Measurements from ENCODE around the gene ADAMTSL2.

Gene ADAMTSL2

GRCh38 chr9:133502112-133502511 lies 32.4 kb upstream of the ADAMTSL2 start:
- FAIRE-seq, result no peak

- FAIRE-seq, result no peak
These were observed 29.2 kb upstream of the ADAMTSL2 start for GRCh38 chr9:133505186-133505830.

GRCh38 chr9:133505901-133506652 lies 28.4 kb upstream of the ADAMTSL2 start:
- no peak for FAIRE-seq

GRCh38 chr9:133506653-133507038 lies 27.9 kb upstream of the ADAMTSL2 start:
- no peak for FAIRE-seq

GRCh38 chr9:133507246-133507965 lies 27.1 kb upstream of the ADAMTSL2 start:
- FAIRE-seq, result no peak

- FAIRE-seq, result no peak
These were observed 26.5 kb upstream of the ADAMTSL2 start for GRCh38 chr9:133508046-133508445.

DNA sequence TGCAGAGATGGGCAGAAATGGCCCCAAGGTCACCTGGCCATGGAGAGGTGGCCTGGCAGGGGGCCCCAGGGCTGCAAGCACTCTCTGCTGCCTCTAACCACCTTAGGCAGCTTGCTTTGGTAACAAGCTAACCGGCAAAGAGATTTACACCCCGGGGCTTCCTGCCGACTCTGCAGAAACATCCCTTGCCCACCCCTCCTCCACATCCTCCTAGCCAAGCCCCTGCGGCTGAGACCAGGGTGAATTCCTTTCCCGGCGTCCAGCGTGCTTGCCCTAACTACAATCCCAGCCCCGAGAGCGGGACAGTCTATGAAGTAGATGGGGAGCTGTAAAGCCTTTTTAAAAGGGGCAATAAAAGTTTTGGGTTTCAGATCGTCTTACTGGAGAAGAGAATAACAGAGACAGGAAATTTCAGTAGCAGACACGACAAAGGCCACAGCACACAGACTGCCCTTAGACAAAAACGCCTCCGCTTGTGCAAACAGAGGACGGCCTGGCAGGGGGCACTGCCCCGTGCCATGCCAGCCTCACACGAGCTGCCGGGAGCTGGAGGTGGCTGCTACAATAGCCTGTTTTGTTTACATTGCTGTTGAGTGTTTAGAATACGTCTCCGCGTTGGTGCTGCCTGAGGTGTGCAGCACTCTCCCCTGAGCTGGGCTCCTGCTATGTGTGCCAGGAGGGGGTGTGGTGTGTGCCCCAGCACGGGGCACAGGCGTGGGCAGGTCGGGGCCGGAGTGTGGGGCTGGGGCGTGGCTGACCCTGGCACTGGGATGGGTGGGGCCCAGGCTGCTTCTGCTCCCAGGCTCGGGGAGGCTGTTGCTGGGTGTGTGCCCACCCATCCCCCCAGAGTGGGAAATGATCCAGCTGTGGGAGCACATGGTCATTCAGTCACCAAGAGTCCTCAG lies 25.1 kb upstream of the ADAMTSL2 start:
- no peak for FAIRE-seq

DNA sequence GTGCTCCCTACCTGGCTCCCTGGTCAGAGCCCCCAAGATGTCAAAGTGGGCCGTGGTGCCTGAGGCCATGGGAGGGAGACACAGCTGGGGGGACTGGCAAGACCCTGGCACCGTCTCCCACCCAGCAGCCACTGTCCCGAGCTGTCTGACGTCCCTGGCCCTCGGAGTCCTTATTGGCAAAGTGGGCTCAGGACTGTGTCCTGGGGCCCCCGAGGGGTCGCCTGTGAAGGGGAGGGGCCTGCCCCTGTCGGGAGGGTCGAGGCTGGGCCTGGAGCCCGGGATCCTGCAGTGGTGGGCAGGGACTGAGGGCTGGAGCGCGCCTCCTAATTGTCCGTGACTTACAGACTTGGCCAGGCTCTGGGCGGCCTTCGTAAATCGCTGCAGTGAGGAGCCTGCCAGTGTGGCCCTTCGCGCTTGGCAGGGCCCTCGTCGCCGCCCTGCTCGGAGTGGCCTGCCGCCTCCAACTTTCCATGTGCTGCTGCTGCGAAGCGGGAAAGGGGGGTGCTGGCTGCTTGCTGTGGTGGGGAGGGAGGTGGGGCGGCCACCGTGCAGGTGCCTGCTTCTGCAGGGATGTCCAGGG lies 23.5 kb upstream of the ADAMTSL2 start:
- no peak for FAIRE-seq

DNA sequence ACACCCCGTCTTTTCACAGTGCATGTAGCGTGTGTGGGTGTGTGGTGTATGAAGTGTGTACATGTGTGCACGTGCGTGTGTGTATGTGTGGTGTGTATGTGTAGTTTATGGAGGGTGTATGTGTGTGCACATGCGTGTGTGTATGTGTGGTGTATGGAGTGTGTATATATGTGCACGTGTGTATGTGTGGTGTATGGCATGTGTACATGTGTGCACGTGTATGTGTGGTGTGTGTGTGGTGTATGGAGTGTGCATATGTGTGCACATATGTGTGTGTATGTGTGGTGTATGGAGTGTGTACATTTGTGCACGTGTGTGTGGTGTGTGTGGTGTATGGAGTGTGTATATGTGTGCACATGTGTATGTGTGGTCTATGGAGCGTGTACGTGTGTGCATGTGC lies 22.9 kb upstream of the ADAMTSL2 start:
- FAIRE-seq, result no peak

- FAIRE-seq, result no peak
These were observed 22.0 kb upstream of the ADAMTSL2 start for GRCh38 chr9:133512253-133513213.

DNA sequence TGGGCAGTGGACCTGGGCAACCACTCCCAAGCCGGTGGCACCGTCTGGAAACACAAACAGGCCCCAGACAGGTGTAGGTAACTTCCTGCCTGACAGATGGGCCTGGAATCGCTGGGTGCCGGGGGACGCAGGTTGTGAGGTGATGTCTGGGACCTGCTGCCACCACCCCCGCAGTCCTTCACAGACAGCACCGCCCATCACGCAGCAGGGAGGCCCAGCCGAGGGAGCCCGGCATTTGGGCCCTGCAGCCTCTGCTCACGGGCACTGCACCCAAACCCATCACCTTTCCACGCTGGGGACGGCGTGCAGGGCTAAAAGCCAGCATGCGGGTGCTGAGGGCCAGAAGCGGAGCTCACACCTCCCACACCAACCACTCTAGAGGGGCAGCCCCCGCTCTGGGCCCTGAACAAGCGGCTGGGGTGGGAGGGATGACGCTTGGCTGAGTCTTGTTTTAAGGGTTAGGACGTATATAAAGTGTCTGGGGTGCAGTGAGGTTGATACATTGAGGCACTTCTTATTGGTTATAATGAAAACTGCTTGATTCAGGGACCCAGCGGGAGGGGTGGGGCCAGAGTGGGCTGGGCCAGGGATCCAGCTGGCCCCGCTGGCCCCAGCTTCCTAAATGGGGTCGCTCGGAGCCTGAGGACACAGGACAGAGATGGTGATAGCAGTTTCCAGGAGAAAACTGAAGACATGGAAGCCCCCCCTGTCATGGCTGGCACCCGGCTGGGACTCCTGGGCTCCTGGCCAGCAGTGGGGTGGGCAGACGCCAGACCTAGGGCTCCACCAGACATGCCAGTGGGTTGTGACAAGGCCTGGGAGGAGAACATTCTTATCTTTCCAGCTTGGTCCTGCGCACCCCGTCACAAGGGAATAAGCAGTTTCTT lies 21.0 kb upstream of the ADAMTSL2 start:
- no peak for FAIRE-seq

- FAIRE-seq, result no peak
These were observed 19.9 kb upstream of the ADAMTSL2 start for GRCh38 chr9:133514460-133515239.

- no peak for FAIRE-seq
These were observed 19.3 kb upstream of the ADAMTSL2 start for GRCh38 chr9:133515240-133515610.

DNA sequence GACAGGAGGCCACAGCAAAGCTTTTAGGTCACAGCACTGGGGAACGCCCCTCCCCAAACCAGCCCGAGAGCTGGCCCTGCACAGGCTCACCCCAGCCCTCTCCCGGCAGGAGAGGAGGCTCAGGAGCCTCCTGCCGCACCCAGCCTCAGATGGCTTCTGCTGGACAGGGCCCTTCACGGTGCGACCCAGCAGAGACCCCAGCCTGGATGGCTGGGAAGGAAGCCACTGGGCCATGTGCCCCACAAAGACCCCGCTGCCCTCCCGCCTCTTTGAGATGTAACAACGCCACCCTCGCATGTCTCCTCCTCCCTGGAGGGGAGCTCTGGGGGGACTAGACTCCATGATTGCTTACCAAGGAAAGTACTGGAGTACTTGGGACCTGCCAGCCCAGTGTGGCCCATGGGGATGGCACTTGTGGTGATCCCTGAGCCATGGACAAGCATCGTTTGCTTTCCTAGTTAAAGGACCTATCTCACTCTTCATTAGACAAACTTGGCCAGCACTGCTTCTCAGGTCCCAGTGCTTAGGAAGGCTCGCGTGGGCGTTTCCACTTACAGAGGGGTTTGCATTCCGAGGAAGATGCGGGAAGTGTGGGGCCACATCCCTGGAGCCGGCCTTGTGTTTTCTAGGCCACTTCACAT lies 18.8 kb upstream of the ADAMTSL2 start:
- no peak for FAIRE-seq

GRCh38 chr9:133516256-133516960 lies 18.1 kb upstream of the ADAMTSL2 start:
- FAIRE-seq, result no peak

DNA sequence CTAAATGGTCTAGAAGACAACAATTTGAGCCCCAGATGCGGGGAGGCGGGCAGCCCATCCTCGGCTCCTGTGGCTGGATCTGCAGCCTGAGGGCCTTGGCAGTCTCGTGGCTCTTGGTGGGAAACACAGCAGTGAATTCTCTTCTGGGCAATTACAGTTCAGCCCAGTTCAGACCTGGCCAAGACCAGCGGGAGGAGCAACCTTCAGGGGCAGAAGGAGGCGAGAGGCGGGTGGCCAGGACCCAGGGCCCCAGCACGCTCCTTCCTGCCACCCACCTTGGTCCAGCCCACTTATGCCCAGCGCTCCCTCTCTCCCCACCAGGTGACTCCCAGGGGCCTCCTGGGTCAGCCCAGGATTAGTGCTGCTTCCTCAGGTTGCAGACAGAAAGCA lies 17.5 kb upstream of the ADAMTSL2 start:
- FAIRE-seq, result no peak

DNA sequence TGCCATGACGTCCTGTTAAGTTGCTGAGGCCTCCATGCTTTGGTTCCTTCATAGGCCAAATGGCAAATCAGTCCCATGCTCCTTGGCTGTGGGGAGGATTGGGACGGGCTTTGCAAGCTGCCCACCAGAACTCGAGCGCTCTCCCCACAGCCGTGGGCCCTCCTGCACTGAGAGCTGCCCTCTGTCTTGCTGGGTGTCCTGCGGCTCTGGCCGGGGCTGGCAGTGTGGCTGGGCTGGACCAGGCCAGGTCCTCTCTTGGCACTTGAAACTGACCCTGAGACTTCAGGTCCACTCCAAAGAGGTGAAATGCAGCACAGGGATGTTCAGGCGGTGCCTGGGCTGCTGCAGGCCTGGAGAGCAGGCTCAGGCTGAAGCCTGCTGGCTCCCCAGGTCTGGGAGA lies 16.8 kb upstream of the ADAMTSL2 start:
- no peak for FAIRE-seq

- no peak for FAIRE-seq
These were observed 16.3 kb upstream of the ADAMTSL2 start for GRCh38 chr9:133518200-133518599.

Measured in A204.1 (cell line).